ENCODE results near the gene CYP27B1. TPM values are rescaled to one million over a fixed set of nuclear protein-coding genes. Genes with fewer than 3 reads are reported as not detected.

CYP27B1 gene
- total and polyA plus RNA-seq, 2 experiments from 2014 or later: 0.33 to 1.3 TPM

- Histone ChIP-seq H3K36me3 (peaks cover 15% of the 10 kb centered on the region), H3K9me3 (ENCODE audit: low read depth) (no peaks in the 10 kb centered on the region), H3K4me3 (peak within 1 kb of the TSS; percentile 99), H3K27me3 (no peaks in the 10 kb centered on the region), H3K4me1 (ENCODE audit: low read depth) (peaks cover 6% of the 10 kb centered on the region), H3K27ac (peak within 1 kb of the TSS; percentile 46)
- TF ChIP-seq, protein P1, sequence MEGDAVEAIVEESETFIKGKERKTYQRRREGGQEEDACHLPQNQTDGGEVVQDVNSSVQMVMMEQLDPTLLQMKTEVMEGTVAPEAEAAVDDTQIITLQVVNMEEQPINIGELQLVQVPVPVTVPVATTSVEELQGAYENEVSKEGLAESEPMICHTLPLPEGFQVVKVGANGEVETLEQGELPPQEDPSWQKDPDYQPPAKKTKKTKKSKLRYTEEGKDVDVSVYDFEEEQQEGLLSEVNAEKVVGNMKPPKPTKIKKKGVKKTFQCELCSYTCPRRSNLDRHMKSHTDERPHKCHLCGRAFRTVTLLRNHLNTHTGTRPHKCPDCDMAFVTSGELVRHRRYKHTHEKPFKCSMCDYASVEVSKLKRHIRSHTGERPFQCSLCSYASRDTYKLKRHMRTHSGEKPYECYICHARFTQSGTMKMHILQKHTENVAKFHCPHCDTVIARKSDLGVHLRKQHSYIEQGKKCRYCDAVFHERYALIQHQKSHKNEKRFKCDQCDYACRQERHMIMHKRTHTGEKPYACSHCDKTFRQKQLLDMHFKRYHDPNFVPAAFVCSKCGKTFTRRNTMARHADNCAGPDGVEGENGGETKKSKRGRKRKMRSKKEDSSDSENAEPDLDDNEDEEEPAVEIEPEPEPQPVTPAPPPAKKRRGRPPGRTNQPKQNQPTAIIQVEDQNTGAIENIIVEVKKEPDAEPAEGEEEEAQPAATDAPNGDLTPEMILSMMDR (IDR thresholded peaks at IDR 0.05; ENCODE audit: low read depth, low read length): peak; percentile 90
- DNase-seq (ENCODE audit: low read depth in 1 of 2, low spot score in 1 of 2): peak; percentile 96 to 98
Observed at GRCh38 chr12:57782608-57783465, 16.0 kb upstream of the CYP27B1 start, which contains the start of gene TSFM. Gene TSFM, plus strand, starts transcription at chr12:57782787. Its CDS starts 15 bp downstream, at chr12:57782802.

DNA sequence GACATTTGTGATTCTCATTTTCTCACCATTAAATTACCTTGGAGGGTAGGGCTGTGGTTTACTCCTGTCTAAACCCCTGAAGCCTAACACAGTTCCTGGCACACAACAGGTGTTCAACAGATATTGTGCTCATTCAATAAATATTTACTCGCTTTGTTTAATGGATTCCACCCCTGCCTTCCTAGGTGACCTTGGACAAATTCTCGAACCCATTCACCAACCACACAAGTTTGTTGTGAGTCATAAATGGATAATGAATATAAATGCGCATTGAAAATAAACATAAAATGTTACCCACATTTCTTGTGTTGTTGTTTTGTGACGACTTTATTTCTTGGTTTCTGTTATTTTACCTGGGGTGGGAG lies 15.3 kb upstream of the CYP27B1 start:
- DNase-seq (ENCODE audit: low read depth in 1 of 2, low spot score in 1 of 2): no peak
- H3K9me3 ChIP-seq (ENCODE audit: low read depth): no peaks in the 10 kb centered on the region
- H3K4me1 ChIP-seq (ENCODE audit: low read depth): peaks cover 6% of the 10 kb centered on the region
- peaks cover 14% of the 10 kb centered on the region for H3K36me3 ChIP-seq
- H3K27me3 ChIP-seq: no peaks in the 10 kb centered on the region
- no peak overlapping the region for H3K27ac ChIP-seq
- TF ChIP-seq, protein P1 (IDR thresholded peaks at IDR 0.05; ENCODE audit: low read depth, low read length): no peak
- H3K4me3 ChIP-seq: no peak overlapping the region

DNA sequence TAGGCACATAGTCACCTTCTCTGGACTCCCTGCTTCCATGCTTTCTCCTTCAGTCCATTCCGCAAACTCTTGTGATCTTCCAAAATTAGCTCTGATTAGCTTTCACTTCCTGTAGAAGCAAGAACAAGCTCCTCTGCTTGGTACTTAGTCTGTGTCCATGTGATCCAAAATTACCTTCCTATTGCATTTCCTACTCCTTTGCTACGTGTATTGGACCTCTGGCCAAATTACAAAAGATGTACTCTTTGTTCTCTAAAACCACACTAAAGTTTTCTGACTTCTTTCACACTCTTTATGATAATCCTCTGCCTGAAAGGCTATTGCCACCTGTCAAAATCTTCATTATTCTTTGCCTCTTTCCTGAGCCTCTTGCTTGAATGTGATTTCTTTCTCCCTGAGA lies 14.9 kb upstream of the CYP27B1 start:
- no peak overlapping the region for H3K4me3 ChIP-seq
- no peak overlapping the region for H3K27ac ChIP-seq
- peaks cover 10% of the 10 kb centered on the region for H3K36me3 ChIP-seq
- DNase-seq (ENCODE audit: low read depth in 1 of 2, low spot score in 1 of 2): no peak
- H3K9me3 ChIP-seq (ENCODE audit: low read depth): no peaks in the 10 kb centered on the region
- H3K4me1 ChIP-seq (ENCODE audit: low read depth): peaks cover 6% of the 10 kb centered on the region
- H3K27me3 ChIP-seq: no peaks in the 10 kb centered on the region
- TF ChIP-seq, protein P1 (IDR thresholded peaks at IDR 0.05; ENCODE audit: low read depth, low read length): no peak

DNA sequence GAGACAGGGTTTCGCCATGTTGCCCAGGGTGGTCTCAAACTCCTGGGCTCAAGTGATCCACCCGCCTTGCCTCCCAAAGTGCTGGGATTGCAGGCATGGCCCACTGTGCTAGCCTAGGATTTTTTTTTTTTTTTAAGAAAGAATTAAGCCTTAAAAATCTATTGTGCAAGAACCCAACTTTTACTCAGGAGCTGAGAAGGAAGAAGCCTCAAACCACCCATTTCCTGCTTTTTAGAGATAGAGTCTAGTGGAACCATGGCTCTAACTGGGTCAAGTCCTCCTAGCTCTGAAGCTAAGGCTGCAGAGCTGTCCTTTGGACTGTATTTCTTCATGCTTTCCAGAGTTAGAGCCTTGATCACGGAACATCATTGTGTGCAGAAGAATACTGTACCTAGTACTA lies 14.4 kb upstream of the CYP27B1 start:
- DNase-seq (ENCODE audit: low read depth in 1 of 2, low spot score in 1 of 2): no peak
- H3K4me1 ChIP-seq (ENCODE audit: low read depth): peaks cover 6% of the 10 kb centered on the region
- no peaks in the 10 kb centered on the region for H3K27me3 ChIP-seq
- H3K9me3 ChIP-seq (ENCODE audit: low read depth): no peaks in the 10 kb centered on the region
- no peak overlapping the region for H3K27ac ChIP-seq
- H3K36me3 ChIP-seq: peaks cover 4% of the 10 kb centered on the region
- H3K4me3 ChIP-seq: no peak overlapping the region
- TF ChIP-seq, protein P1 (IDR thresholded peaks at IDR 0.05; ENCODE audit: low read depth, low read length): no peak

DNA sequence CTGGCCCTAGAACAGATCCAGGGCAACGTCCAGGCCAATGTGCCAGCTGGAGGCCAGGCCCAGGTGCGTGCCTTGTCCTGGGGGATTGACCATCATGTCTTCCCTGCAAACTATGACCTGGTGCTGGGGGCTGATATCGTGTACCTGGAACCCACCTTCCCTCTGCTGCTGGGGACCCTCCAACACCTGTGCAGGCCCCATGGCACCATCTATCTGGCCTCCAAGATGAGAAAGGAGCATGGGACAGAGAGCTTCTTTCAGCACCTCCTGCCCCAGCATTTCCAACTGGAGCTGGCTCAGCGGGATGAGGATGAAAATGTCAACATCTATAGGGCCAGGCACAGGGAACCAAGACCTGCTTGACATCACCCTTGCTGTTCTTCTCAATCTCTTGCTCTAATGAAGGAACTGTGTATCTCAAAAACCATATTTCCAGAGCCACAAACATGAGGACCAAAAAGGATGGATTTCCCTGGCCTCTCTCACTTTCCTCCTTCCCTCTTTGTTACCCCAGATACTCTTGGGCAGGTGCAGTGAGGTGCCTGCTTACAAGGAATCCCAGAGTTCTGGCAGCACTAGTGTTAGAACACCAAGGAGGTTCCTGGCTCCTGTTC lies 13.5 kb upstream of the CYP27B1 start:
- TF ChIP-seq, protein P1 (IDR thresholded peaks at IDR 0.05; ENCODE audit: low read depth, low read length): no peak
- DNase-seq (ENCODE audit: low read depth in 1 of 2, low spot score in 1 of 2): no peak

More for the DNA sequence above, 13.5 kb upstream of the CYP27B1 start:
- Histone ChIP-seq H3K27ac (no peak overlapping the region), H3K9me3 (ENCODE audit: low read depth) (no peaks in the 10 kb centered on the region), H3K36me3 (no peaks in the 10 kb centered on the region), H3K4me1 (ENCODE audit: low read depth) (peaks cover 6% of the 10 kb centered on the region), H3K27me3 (no peaks in the 10 kb centered on the region), H3K4me3 (no peak overlapping the region)
